ENCODE data around the gene PTCSC3.

The PTCSC3 gene

GRCh38 chr14:36208690-36209278 is 32.3 kb upstream of the PTCSC3 start:
- ChIA-PET POLR2A (no interaction called here), CTCF (no interaction called here)
- TF ChIP-seq, protein P1, sequence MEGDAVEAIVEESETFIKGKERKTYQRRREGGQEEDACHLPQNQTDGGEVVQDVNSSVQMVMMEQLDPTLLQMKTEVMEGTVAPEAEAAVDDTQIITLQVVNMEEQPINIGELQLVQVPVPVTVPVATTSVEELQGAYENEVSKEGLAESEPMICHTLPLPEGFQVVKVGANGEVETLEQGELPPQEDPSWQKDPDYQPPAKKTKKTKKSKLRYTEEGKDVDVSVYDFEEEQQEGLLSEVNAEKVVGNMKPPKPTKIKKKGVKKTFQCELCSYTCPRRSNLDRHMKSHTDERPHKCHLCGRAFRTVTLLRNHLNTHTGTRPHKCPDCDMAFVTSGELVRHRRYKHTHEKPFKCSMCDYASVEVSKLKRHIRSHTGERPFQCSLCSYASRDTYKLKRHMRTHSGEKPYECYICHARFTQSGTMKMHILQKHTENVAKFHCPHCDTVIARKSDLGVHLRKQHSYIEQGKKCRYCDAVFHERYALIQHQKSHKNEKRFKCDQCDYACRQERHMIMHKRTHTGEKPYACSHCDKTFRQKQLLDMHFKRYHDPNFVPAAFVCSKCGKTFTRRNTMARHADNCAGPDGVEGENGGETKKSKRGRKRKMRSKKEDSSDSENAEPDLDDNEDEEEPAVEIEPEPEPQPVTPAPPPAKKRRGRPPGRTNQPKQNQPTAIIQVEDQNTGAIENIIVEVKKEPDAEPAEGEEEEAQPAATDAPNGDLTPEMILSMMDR (IDR thresholded peaks at IDR 0.05; ENCODE audit: control extremely low read depth, extremely low read depth, low read depth, missing control alignments) = no peak
- no peak for DNase-seq (ENCODE audit: extremely low spot score)

GRCh38 chr14:36207500-36207899 is 31.0 kb upstream of the PTCSC3 start:
- TF ChIP-seq, protein P1 (IDR thresholded peaks at IDR 0.05; ENCODE audit: control extremely low read depth, extremely low read depth, low read depth, missing control alignments) = no peak
- ChIA-PET CTCF (no interaction called here), POLR2A (no interaction called here)
- no peak for DNase-seq (ENCODE audit: extremely low spot score)

DNA sequence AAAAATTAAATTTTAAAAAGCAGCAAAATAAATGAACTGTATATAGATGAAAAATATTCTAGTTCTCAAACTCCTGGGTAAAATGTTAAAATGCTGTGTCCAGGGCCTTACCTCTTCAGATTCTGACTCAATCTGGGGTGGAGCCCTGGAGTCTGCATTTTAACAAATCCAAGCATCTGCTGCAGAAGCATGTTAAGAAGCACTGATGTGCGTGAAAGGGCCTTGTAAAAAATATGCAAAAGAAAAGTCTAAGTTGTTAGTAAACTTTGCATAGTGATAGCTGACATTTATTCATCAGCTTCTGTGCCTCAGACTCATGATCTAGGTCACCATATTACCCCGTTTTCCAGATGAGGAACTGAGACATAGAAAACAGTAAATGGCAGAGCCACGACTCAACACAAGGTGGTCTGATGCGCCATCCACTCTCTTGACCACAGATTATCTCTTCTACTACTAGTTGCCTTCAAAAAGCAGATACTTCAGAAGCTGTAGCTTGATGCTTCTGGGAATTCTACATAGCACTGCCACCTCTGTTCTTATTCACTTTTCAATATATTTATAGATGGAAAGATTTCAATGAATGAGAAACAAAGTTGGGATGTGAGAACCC is 28.0 kb upstream of the PTCSC3 start:
- ChIA-PET POLR2A (no interaction called here), CTCF (interaction anchor here (1.5 kb wide), 1 partner anchor 170 kb away, joined by 3 read pairs; no protein-coding TSS in a partner anchor)
- TF ChIP-seq, protein P1 (IDR thresholded peaks at IDR 0.05; ENCODE audit: control extremely low read depth, extremely low read depth, low read depth, missing control alignments) = no peak
- DNase-seq (ENCODE audit: extremely low spot score) = no peak

DNA sequence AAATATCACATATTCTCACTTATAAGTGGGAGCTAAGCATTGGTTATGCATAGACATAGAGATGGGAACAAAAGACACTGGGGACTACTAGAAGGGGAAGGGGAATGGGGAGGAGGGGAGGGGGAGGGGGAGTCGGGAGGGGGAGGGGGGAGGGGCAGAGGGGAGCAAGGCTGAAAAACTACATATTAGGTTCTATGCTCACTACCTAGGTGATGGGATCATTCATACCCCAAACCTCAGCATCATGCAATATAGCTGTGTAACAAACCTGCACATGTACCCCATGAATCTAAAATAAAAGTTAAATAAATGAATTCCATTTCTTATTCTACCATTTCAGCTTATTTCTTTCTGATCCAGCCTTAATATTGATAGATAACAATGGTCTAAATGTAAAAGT is 21.9 kb upstream of the PTCSC3 start:
- ChIA-PET POLR2A (no interaction called here), CTCF (interaction anchor here (1.5 to 1.9 kb wide), 2 partner anchors 14 to 177 kb away, joined by 3 to 5 read pairs; no protein-coding TSS in a partner anchor)
- TF ChIP-seq, protein P1 (IDR thresholded peaks at IDR 0.05; ENCODE audit: control extremely low read depth, extremely low read depth, low read depth, missing control alignments) = no peak
- no peak for DNase-seq (ENCODE audit: extremely low spot score)

GRCh38 chr14:36194663-36195062 is 18.1 kb upstream of the PTCSC3 start:
- ChIA-PET POLR2A (no interaction called here), CTCF (interaction anchor here (0.7 to 1.4 kb wide), 2 partner anchors 15 to 126 kb away, joined by 3 read pairs; no protein-coding TSS in a partner anchor)
- no peak for DNase-seq (ENCODE audit: extremely low spot score)
- TF ChIP-seq, protein P1 (IDR thresholded peaks at IDR 0.05; ENCODE audit: control extremely low read depth, extremely low read depth, low read depth, missing control alignments) = no peak

DNA sequence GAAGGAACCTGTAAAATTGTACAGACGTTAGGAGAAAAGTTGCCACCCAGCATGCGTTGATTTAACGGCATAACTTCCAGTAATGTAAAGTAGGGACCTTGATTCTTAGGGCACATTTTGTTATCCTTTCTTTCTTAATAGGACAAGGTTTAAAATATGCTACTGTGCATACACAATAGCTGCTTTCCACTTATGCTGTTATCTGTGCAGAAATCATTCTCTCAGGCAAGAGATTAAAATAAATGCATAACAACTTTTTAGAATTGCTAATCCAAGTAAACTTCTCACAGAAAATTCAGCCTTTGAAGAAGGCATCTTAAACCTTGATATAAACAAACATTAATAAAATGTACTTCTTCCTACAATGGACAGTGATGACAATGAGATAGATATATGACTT is 16.0 kb upstream of the PTCSC3 start:
- TF ChIP-seq, protein P1 (IDR thresholded peaks at IDR 0.05; ENCODE audit: control extremely low read depth, extremely low read depth, low read depth, missing control alignments) = no peak
- DNase-seq (ENCODE audit: extremely low spot score) = no peak
- ChIA-PET POLR2A (no interaction called here), CTCF (no interaction called here)
